22Rv1 (cell line): ENCODE data around the gene BRD4.

ENCODE experiments used
- H3K27ac ChIP-seq: fragments of 450-650 bp; 2 replicates; pipeline ENCODE4 v1.5.1; 2017
- ZFX ChIP-seq: fragments of 450-650 bp; IDR thresholded peaks from 2 replicates; pipeline ENCODE4 v1.6.1; 2017; ENCODE audit warnings: antibody characterized with exemption, borderline replicate concordance
- TF ChIP-seq, protein P1 (sequence below): fragments of 450-650 bp; IDR thresholded peaks from 2 replicates; pipeline ENCODE4 v1.5.1; 2017; ENCODE audit warnings: mild to moderate bottlenecking

Gene BRD4

DNA sequence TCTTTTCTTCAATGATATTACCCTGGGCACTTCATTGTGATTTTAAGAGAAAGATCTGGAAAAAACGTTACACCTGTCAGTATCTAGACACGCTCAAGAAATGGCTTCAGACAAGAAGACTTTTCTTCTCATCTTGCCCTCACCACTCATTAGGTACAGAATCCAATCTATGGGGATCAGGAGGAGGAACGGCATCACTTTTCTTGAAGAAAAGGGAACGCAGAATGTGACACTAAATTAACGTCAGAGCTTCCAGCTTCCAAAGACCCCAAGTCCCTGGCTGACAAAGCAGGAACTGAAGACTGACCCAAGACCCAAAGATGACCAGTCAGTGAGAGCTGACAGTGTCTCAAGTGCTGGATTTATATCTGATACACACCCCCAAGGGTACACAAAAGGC lies 48.2 kb downstream of the BRD4 start:
- H3K27ac ChIP-seq = peak overlapping the region; percentile 78; the same call in 1 of the 2 replicates

DNA sequence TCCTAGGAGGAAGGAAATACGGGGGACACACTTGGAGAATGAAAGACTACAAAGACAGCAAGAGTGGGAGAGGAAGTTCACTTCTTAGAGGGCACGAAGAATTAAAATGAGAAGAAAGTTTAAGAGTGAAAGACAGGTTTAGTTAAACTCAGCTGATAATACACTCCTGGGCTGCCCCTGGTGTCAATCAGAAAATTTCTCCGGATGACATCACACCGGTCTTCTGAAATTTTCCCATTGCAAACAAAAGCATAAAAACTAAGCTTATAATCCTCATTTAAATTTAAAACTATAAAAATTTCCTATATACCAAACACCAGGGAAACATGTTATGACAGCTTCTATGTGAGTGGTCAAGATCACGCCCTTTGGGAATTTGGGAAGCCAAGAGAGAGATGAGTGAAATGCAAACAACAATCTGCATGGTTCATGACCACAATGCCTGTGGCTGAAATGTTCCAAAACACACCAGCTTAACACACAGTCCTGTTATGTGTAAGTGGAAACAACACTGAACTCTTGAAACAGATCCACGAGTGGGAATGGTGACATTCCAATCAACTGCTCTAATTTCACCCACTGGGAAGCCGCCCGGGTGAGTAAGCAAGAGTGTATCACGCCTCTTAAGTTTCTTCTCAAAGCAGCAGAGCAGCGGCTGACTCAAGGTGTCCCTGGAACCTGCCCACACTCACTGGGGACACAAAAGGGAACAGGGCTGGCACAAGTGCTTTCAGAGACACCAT lies 49.0 kb downstream of the BRD4 start:
- TF ChIP-seq, protein P1, sequence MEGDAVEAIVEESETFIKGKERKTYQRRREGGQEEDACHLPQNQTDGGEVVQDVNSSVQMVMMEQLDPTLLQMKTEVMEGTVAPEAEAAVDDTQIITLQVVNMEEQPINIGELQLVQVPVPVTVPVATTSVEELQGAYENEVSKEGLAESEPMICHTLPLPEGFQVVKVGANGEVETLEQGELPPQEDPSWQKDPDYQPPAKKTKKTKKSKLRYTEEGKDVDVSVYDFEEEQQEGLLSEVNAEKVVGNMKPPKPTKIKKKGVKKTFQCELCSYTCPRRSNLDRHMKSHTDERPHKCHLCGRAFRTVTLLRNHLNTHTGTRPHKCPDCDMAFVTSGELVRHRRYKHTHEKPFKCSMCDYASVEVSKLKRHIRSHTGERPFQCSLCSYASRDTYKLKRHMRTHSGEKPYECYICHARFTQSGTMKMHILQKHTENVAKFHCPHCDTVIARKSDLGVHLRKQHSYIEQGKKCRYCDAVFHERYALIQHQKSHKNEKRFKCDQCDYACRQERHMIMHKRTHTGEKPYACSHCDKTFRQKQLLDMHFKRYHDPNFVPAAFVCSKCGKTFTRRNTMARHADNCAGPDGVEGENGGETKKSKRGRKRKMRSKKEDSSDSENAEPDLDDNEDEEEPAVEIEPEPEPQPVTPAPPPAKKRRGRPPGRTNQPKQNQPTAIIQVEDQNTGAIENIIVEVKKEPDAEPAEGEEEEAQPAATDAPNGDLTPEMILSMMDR = no peak
- no peak for TF ChIP-seq ZFX
- peak overlapping the region; percentile 78 for H3K27ac ChIP-seq

More for the DNA sequence above, 48.2 kb downstream of the BRD4 start:
- no peak for TF ChIP-seq ZFX
- TF ChIP-seq, protein P1 = no peak

DNA sequence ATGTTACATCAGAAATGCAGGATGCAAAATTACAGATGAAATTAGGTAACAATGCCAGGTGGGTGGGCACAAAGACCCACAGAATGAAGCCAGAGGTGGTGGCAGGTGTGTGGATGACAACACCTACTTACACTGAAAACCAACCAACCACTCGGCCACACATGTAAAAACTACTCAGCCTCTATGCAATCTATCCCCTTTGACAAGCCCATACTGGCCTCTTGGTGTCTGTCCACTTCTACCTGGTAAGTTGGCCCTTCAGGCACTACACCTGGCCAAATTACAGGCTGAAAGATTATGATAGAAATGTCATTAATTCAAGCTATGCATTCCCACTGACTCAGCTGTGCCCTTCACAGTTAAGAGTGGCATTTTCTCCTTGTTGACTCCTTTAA lies 50.0 kb downstream of the BRD4 start:
- H3K27ac ChIP-seq = peak overlapping the region; percentile 78
- no peak for TF ChIP-seq ZFX
- TF ChIP-seq, protein P1 = no peak

DNA sequence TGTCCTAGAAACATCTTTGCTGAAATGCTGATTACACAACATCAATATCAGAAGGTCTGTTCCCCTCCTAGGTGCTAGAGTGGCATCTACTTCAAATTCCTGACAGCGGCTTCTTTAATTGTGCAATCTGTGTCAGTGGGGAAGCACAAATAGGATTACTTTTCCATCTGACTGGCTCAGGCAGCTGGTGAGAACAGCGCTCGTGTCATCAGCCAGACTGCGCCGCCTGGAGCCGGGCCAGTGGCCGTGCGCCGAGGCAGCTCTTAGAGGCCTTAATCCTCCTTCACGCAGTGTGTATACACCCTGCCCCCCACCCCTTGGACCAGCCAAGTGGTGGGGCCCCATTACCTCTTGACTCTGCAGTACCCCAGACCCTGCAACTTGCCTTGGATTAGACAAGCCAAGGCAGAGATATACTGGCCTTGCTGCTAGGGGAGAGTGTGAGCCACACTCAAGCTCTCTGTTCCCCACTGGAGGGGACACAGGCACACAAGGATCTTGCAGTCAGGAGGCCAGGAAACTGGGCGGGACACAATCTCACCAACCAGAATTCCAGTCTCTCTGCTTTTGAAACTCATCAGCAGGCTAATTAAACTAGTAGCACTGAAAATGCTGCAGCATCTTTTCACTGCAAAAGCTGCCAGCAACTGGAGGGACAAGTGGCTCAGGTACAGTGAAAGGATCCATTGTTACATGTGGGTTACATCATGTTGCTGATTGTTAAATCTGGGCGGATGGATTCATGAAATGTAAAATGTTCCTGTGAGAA lies 51.2 kb downstream of the BRD4 start:
- H3K27ac ChIP-seq = peak overlapping the region; percentile 78

DNA sequence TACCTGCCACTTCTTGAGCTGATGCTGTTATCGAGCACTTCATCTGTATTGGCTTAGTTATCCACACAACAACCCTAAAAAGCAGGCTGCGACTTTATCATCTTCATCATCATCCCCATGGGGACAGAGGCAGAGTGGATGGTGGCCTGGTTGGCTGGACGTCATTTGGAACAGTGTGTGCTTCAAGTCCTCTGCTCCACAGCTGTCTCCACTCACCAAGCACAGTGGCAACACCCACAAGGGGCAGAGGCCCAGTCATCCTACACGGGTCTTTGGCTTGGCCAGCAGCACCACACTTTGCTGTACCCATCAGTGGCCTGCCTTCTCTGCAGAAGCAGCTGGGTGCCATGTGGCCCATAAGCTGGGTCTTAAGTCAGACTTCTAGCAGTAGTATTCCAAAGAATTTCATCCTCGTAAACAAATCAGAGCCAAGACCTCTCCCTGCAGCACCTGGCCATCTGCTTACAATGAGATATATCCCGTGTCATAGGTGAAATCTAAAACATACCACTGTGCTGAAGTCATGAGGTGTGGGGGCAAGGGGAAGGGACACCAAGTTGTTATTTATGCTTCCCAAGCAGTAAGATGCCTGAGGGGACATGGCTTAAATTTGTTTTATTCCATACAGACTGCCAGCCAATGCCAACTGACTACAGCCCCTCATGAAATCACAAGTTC lies 52.2 kb downstream of the BRD4 start:
- TF ChIP-seq, protein P1 = no peak
- no peak for TF ChIP-seq ZFX
- peak overlapping the region; percentile 78 for H3K27ac ChIP-seq

More for the DNA sequence above, 51.2 kb downstream of the BRD4 start:
- no peak for TF ChIP-seq ZFX
- TF ChIP-seq, protein P1 = no peak

DNA sequence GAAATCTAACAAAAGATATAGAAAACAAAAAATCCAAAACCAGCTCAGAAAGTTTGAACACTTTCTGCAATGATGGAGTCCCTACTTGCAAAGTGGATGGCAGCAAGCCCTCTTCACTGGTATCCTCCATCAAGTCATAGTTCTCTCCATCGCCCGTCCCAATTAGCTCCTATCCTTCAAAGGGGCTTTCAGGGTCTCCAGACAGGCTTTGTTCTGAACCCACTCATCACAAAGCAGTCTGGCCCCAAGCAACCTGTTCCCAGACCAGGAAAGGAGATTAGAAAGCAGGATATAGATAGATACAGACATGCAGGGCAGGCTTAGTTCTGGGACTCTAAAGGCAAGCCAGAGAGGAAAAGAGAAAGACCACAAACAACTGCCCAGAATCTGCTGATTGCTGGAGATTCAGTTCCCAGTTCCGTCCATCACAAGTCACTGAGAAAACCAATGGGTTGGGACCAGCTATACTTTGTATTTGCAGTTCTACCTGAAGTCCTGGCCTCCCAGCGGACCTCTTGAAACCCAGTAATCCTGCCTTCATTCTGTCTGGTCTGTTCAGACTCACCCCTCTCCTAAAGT lies 52.9 kb downstream of the BRD4 start:
- TF ChIP-seq, protein P1 = no peak

More for the DNA sequence above, 52.9 kb downstream of the BRD4 start:
- H3K27ac ChIP-seq = peak overlapping the region; percentile 78; the same call in 1 of the 2 replicates
